ENCODE measurements around the gene ZBTB5.
"Not testable (repeated sequence)": the region's sequence is repeated elsewhere in the genome, so short reads cannot be mapped to it uniquely, and the experiment has no call there.

ZBTB5 gene

GRCh38 chr9:37486256-37486615, 21.0 kb upstream of the ZBTB5 start:
- no peak for DNase-seq (ENCODE audit: low read depth, low spot score)

DNA sequence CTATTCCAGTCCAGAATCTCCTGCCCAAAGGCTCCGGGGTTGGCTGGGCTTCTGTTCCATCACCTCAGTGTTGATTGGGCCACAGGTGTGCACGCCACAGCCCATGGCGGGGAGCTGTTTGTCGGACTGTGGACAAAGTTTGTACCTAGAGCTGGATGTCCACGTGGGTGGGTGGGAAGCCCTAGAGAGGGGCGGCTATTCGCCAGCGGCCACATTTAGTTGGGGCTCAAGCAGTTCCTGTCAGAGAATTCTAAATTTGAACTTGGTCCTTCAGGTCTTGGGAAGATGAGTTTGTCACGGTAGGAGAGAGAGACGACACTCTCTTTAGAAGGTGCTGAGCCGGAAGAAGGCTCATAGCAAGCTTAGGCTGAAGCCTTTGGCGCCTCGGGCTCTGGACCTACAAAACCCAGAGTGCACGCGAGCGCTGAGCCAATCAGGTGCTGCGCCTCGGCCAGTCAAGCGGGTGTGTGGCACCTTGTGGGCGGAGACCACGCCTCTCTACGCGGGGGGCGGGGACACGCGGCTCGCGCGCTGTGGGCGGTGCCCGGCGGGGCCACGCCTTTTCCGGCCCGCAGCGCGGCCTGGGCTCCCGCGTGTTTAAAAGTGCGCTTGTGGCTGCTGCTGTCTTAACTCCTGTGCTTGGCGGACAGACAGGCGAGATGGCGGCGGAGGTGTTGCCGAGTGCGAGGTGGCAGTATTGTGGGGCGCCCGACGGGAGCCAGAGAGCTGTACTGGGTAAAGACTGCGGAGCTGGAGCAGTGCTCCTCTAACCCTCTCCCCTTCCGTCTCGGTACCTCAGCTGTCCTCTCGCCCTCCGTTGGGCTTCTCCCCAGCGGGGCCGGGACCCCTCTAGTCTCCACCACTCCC, 20.4 kb upstream of the ZBTB5 start, which contains the start of gene POLR1E:
TSS of gene POLR1E (plus strand) at position 560 of the 867 bp plus-strand sequence. CDS start at position 660, 100 bp downstream.
- DNase-seq (ENCODE audit: low read depth, low spot score) = peak; percentile 67

GRCh38 chr9:37480759-37481158, 15.5 kb upstream of the ZBTB5 start:
- no peak for DNase-seq (ENCODE audit: low read depth, low spot score)

GRCh38 chr9:37477987-37478619, 12.9 kb upstream of the ZBTB5 start:
- not testable (repeated sequence) for DNase-seq (ENCODE audit: low read depth, low spot score)

DNA sequence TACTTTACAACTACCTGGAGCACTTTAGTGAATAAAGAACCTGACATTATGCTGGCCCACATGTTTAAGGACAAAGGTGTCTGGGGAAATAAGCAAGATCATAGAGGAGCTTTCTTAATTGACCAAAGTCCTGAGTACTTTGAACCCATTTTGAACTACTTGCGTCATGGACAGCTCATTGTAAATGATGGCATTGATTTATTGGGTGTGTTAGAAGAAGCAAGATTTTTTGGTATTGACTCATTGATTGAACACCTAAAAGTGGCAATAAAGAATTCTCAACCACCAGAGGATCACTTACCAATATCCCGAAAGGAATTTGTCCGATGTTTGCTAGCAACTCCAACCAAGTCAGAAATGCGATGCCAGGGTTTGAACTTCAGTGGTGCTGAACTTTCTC, 12.2 kb upstream of the ZBTB5 start:
- DNase-seq (ENCODE audit: low read depth, low spot score) = not testable (repeated sequence)

GRCh38 chr9:37476930-37477329, 11.7 kb upstream of the ZBTB5 start:
- no peak for DNase-seq (ENCODE audit: low read depth, low spot score)

GRCh38 chr9:37474438-37474837, 9.2 kb upstream of the ZBTB5 start:
- DNase-seq (ENCODE audit: low read depth, low spot score) = no peak

DNA sequence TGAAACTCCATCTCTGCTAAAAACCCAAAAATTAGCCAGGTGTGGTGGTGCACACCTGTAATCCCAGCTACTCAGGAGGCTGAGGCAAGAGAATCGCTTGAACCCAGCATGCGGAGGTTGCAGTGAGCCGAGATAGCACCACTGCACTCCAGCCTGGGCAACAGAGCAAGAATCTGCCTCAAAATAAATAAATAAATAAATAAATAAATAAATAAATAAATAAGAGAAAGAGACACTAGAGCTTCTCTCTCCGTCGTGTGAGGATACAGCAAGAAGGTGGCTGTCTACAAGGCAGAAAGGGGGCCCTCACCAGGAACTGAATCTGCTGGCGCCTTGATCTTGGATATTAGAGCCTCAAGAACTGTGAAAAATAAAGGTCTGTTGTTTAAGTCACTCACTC, 8.7 kb upstream of the ZBTB5 start:
- DNase-seq (ENCODE audit: low read depth, low spot score) = not testable (repeated sequence)

DNA sequence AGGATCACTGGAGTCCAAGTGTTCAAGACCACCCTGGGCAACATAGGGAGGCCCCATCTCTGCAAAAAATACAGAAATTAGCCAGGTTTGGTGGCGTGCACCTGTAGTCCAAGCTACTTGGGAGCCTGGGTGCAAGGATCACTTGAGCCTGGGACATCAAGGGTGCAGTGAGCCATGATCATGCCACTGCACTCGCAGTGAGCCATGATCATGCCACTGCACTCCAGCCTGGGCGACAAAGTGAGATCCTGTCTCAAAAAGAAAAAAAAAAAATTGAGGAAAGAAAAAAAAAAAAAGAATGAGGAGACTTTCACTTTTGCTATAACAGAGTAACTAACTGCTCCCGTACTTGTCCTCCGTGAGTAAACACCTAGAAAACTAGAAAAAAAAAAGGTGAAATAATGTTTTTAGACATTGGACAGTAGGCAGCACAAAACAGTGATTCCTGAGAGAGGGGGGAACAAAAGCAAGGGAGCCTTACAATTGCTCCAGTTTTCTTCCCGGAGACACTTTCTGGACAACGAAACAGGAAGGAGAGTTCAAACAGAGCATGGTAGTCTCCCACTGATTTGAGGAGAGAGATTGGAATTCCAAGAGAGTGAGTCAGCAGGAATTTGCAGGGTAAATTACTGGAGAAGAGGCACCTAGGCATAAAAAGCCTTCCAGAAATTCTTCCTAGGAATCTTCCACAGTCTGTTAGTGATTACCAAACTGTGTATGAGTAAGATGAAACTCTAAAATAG, 6.9 kb upstream of the ZBTB5 start:
- DNase-seq (ENCODE audit: low read depth, low spot score) = peak; percentile 76

GRCh38 chr9:37468620-37469019, 3.4 kb upstream of the ZBTB5 start:
- no peak for DNase-seq (ENCODE audit: low read depth, low spot score)

GRCh38 chr9:37467530-37467929, 2.3 kb upstream of the ZBTB5 start:
- DNase-seq (ENCODE audit: low read depth, low spot score) = not testable (repeated sequence)

GRCh38 chr9:37466037-37466709, 923 bp upstream of the ZBTB5 start:
- peak; percentile 57 for DNase-seq (ENCODE audit: low read depth, low spot score)

GRCh38 chr9:37464426-37465248, 613 bp downstream of the ZBTB5 start:
- peak; percentile 21 for DNase-seq (ENCODE audit: low read depth, low spot score)

GRCh38 chr9:37464006-37464405, 1.2 kb downstream of the ZBTB5 start:
- DNase-seq (ENCODE audit: low read depth, low spot score) = no peak

DNA sequence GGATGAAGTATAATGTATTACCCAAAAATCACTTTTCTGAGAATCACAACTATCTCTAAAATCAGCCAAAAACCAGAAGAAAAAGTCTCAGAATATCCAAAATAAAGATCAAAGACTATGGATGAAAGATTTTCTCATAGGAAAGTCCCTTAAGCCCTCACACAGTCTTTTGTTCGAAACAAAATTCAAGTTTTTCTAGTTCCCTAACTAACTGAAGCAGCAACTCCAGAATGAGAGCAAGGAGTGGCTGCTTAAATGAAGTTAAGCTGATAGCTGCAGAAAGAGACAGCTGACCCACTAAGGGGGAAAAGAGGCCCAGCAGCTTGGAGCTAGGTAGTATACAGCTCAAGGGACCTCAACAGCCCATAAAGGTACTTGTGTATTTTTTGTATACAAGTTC, 8.4 kb downstream of the ZBTB5 start:
- no peak for DNase-seq (ENCODE audit: low read depth, low spot score)

GRCh38 chr9:37455884-37456647, 9.2 kb downstream of the ZBTB5 start:
- no peak for DNase-seq (ENCODE audit: low read depth, low spot score)

- DNase-seq (ENCODE audit: low read depth, low spot score) = no peak
Observed at GRCh38 chr9:37454238-37454637, 11.0 kb downstream of the ZBTB5 start.

- no peak for DNase-seq (ENCODE audit: low read depth, low spot score)
Observed at GRCh38 chr9:37453827-37454226, 11.4 kb downstream of the ZBTB5 start.

DNA sequence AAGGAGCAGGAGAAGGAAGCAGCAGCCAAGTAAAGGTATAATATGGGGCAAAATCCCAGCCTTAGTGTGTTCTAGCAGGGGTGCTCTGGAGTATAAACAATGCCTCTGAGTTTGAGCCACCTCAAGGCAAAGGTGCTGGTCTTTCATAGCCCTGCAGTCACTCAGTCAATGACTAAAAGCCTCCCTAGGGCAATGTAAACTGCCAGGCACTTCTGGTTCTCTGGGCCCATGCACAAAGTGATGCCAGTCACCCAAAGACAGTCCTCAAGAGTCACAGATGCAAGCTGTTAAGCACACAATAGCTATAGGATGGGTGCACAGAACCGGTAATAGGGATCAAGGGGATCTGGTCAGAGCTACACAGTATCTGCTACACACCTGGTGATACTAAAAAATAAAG, 12.6 kb downstream of the ZBTB5 start:
- no peak for DNase-seq (ENCODE audit: low read depth, low spot score)

- DNase-seq (ENCODE audit: low read depth, low spot score) = no peak
Observed at GRCh38 chr9:37451628-37452027, 13.6 kb downstream of the ZBTB5 start.
